ENCODE measurements around the gene GABRE. TPM values are rescaled to one million over a fixed set of nuclear protein-coding genes. Genes with fewer than 3 reads are reported as not detected.

Gene GABRE
- total RNA-seq, 1 donor from 2014 or later = 33.8 TPM

DNA sequence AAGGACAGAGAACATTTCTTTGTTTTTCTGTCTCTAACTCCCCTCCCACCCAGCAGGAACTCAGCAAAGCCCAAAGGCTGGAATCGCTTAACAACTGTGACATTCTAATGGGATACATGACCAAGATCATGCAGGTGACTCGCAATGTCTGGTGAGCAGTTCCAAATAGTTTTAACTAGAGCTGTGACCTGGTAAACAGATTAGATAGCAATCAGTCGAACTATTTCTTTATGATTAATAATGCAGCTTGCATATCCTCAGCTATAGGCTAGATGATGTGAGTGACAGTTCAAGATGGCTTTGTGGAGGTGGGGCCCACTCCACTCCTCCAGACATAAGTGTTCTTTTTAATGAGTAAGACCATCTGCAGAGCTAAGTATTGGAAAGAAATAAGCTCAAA is 20.0 kb upstream of the GABRE start:
- DNase-seq = no peak
- H3K4me3 ChIP-seq = no peak overlapping the region
- no peaks in the 10 kb centered on the region for H3K4me1 ChIP-seq
- no peaks in the 10 kb centered on the region for H3K36me3 ChIP-seq
- no peak overlapping the region for H3K27ac ChIP-seq
- no peak for ATAC-seq
- H3K9me3 ChIP-seq = no peaks in the 10 kb centered on the region
- no peaks in the 10 kb centered on the region for H3K27me3 ChIP-seq (ENCODE audit: low read depth)
- intact Hi-C loops (cut with DNase I) = no loop called here
- TF ChIP-seq, protein P1, sequence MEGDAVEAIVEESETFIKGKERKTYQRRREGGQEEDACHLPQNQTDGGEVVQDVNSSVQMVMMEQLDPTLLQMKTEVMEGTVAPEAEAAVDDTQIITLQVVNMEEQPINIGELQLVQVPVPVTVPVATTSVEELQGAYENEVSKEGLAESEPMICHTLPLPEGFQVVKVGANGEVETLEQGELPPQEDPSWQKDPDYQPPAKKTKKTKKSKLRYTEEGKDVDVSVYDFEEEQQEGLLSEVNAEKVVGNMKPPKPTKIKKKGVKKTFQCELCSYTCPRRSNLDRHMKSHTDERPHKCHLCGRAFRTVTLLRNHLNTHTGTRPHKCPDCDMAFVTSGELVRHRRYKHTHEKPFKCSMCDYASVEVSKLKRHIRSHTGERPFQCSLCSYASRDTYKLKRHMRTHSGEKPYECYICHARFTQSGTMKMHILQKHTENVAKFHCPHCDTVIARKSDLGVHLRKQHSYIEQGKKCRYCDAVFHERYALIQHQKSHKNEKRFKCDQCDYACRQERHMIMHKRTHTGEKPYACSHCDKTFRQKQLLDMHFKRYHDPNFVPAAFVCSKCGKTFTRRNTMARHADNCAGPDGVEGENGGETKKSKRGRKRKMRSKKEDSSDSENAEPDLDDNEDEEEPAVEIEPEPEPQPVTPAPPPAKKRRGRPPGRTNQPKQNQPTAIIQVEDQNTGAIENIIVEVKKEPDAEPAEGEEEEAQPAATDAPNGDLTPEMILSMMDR (IDR thresholded peaks at IDR 0.05) = no peak

DNA sequence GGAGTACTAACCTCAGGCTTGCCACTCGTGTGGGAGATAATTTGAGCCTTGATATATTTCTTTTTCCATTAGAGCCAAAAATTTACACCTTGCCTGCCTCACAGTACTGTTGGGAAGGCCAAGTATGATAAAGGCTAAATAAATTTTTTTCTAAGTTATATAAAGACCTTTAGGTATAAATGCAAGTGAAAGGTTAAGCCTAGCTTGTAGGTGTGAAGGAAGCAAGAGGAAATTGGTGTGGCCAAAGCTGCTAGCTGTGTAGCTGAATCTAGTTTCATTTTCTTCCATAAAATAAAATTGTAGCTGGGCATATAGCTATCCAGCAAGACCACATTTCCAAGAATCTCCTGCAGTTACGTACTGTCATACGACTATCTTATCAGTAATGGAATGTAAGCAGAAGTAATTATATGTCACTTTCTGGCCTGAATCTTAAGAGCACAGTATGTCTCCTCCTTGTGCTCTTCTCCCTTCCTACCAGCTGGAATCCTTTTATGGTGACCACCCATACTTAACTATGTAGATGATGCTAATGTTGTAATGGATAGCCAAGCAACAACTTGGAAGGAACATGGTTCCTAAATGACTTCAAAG is 14.3 kb upstream of the GABRE start:
- Histone ChIP-seq H3K36me3 (no peaks in the 10 kb centered on the region), H3K9me3 (no peaks in the 10 kb centered on the region), H3K4me1 (no peaks in the 10 kb centered on the region), H3K27me3 (ENCODE audit: low read depth) (no peaks in the 10 kb centered on the region), H3K27ac (no peak overlapping the region), H3K4me3 (no peak overlapping the region)
- TF ChIP-seq, protein P1 (IDR thresholded peaks at IDR 0.05) = no peak
- intact Hi-C loops (cut with DNase I) = no loop called here
- ATAC-seq (no peak), DNase-seq (no peak)

DNA sequence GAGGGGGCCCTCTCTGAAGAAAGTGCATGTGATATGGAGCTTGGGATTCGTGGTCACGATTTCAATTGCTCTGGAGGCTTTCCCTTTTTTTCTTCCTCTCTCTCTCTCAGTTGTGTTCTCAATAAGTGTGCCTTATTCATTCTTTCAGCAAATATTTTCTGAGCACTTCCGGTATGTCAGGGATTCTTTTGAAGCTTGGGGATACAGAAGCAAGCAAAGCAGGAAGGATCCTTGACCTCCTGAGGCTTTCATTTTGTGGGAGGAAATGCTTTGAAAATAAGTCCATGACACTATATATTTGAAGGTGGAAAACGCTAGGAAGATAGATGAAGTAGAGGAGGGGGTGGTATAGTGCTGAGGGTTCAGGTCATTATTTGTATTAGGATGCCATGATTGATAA is 12.6 kb upstream of the GABRE start:
- ATAC-seq = no peak
- Histone ChIP-seq H3K4me3 (no peak overlapping the region), H3K36me3 (no peaks in the 10 kb centered on the region), H3K27ac (no peak overlapping the region), H3K27me3 (ENCODE audit: low read depth) (no peaks in the 10 kb centered on the region), H3K4me1 (no peaks in the 10 kb centered on the region), H3K9me3 (no peaks in the 10 kb centered on the region)
- TF ChIP-seq, protein P1 (IDR thresholded peaks at IDR 0.05) = no peak
- no peak for DNase-seq
- intact Hi-C loops (cut with DNase I) = no loop called here

DNA sequence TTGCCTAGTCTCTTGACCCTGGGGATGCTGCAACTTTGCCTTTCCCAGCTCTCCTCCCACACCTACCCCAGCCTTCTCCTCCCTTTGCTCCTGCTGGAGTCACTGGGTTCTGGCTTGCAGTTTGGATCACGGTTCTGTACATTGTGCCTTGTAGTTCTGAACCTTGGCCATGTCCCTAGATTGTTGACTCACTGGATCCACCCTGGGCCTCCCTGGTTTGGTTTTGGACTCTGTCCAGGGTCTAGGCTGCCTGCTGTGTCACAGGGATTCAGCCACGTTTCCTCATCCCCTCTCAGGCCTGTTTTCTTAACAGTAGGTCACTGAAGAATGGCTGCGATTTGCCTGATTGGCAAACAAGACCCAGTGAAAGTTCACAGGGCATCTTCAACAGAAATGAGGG is 11.5 kb upstream of the GABRE start:
- DNase-seq (no peak), ATAC-seq (no peak)
- no peaks in the 10 kb centered on the region for H3K27me3 ChIP-seq (ENCODE audit: low read depth)
- no peaks in the 10 kb centered on the region for H3K36me3 ChIP-seq
- no peaks in the 10 kb centered on the region for H3K4me1 ChIP-seq
- no peaks in the 10 kb centered on the region for H3K9me3 ChIP-seq
- TF ChIP-seq, protein P1 (IDR thresholded peaks at IDR 0.05) = no peak
- H3K4me3 ChIP-seq = no peak overlapping the region
- no peak overlapping the region for H3K27ac ChIP-seq
- intact Hi-C loops (cut with DNase I) = no loop called here

DNA sequence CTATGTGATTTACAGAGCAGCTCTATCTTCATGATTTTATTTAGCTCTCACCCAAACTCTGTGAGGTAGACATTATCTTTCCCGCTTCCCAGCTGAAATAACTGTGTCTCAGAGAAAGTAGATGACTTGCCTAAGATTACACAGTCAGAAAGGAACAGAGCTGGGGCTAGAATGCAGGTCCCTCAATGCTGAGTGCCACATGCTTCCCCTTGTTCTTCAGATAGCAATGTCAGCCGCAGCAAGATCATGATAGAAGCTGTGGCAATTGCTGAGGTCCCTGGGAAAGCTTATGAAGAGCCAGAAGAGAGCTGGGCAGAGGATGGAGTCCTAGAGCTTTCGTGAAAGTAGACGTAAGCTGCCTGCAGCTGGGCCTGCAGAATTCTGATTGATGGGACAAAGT is 11.1 kb upstream of the GABRE start:
- no peaks in the 10 kb centered on the region for H3K36me3 ChIP-seq
- TF ChIP-seq, protein P1 (IDR thresholded peaks at IDR 0.05) = no peak
- no peaks in the 10 kb centered on the region for H3K9me3 ChIP-seq
- no peaks in the 10 kb centered on the region for H3K4me1 ChIP-seq
- ATAC-seq = no peak
- no peak overlapping the region for H3K4me3 ChIP-seq
- no peaks in the 10 kb centered on the region for H3K27me3 ChIP-seq (ENCODE audit: low read depth)
- intact Hi-C loops (cut with DNase I) = no loop called here
- no peak for DNase-seq
- H3K27ac ChIP-seq = no peak overlapping the region

DNA sequence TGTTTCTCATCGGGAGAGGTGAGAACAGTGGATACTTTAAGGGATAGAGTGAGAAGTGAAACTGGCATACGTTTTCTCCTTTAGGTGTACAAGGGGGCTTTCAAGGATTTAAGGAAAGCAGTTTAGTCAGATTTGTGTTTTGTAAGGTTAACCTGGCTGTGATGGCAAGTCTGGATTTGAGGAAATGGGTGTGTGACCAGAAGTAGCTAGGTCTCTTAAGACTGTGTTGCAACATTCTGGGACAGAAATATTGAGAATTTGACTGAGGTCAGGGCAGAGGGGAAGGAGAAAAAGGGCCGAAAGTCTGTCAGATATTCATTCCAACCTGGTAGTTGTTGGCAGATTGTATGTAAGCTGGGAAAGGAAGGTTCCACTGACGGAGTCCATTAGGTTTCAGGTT is 10.4 kb upstream of the GABRE start:
- H3K27ac ChIP-seq = no peak overlapping the region
- no peaks in the 10 kb centered on the region for H3K36me3 ChIP-seq
- no peaks in the 10 kb centered on the region for H3K27me3 ChIP-seq (ENCODE audit: low read depth)
- H3K4me3 ChIP-seq = no peak overlapping the region
- H3K9me3 ChIP-seq = no peaks in the 10 kb centered on the region
- DNase-seq (no peak), ATAC-seq (no peak)
- intact Hi-C loops (cut with DNase I) = no loop called here
- TF ChIP-seq, protein P1 (IDR thresholded peaks at IDR 0.05) = no peak
- no peaks in the 10 kb centered on the region for H3K4me1 ChIP-seq
